ENCODE measurements around the gene LDLRAD3.

DNA sequence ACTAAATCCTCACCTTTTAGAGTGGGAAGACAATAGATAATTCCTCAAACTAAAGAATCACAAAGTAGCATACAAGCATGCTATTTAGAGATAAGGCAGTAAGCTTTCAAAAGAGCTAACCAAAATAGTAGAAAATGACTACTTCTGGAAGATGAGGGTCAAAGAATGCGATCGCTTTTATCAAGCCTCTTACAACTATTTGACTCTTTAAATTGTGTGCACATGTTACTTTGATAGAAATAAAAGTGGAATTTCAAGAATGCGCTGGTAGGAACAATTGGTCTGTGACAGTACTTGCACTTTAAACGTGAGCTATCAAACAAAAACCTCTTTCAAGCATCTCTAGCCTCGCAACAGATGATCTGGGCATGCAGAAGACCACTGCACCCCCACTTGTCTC lies 248.1 kb downstream of the LDLRAD3 start:
- TF ChIP-seq, protein P1, sequence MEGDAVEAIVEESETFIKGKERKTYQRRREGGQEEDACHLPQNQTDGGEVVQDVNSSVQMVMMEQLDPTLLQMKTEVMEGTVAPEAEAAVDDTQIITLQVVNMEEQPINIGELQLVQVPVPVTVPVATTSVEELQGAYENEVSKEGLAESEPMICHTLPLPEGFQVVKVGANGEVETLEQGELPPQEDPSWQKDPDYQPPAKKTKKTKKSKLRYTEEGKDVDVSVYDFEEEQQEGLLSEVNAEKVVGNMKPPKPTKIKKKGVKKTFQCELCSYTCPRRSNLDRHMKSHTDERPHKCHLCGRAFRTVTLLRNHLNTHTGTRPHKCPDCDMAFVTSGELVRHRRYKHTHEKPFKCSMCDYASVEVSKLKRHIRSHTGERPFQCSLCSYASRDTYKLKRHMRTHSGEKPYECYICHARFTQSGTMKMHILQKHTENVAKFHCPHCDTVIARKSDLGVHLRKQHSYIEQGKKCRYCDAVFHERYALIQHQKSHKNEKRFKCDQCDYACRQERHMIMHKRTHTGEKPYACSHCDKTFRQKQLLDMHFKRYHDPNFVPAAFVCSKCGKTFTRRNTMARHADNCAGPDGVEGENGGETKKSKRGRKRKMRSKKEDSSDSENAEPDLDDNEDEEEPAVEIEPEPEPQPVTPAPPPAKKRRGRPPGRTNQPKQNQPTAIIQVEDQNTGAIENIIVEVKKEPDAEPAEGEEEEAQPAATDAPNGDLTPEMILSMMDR (IDR thresholded peaks at IDR 0.05), result no peak
- no peak for TF ChIP-seq POLR2A (IDR thresholded peaks at IDR 0.05)

All from uterus (tissue), 2 donors.